Activated naive CD4-positive, alpha-beta T cell (primary cell): ENCODE data around the gene DLX1.
"Not testable (repeated sequence)": the region's sequence is repeated elsewhere in the genome, so short reads cannot be mapped to it uniquely, and the experiment has no call there.

Experiments
- DNase-seq, 4 experiments: peaks; one replicate each; lab custom pipeline; 2025; lab: John Stamatoyannopoulos, UW

DLX1 gene

GRCh38 chr2:172114579-172114978 is 29.3 kb downstream of the DLX1 start:
- DNase-seq = no peak

- no peak for DNase-seq
Measured at GRCh38 chr2:172116107-172116506, 30.8 kb downstream of the DLX1 start.

- DNase-seq = no peak
Measured at GRCh38 chr2:172119089-172119488, 33.8 kb downstream of the DLX1 start.

- no peak for DNase-seq
Measured at GRCh38 chr2:172120118-172120517, 34.8 kb downstream of the DLX1 start.

- DNase-seq = no peak
Measured at GRCh38 chr2:172128484-172128883, 43.2 kb downstream of the DLX1 start.

GRCh38 chr2:172129404-172129803 is 44.1 kb downstream of the DLX1 start:
- no peak for DNase-seq

- DNase-seq = no peak
Measured at GRCh38 chr2:172131713-172132555, 46.6 kb downstream of the DLX1 start.

GRCh38 chr2:172134270-172134669 is 49.0 kb downstream of the DLX1 start:
- DNase-seq = no peak

GRCh38 chr2:172135446-172135845 is 50.1 kb downstream of the DLX1 start:
- no peak for DNase-seq

GRCh38 chr2:172137109-172137508 is 51.8 kb downstream of the DLX1 start:
- DNase-seq = no peak

GRCh38 chr2:172137943-172138342 is 52.6 kb downstream of the DLX1 start:
- no peak for DNase-seq

- DNase-seq = not testable (repeated sequence)
Measured at GRCh38 chr2:172138727-172139126, 53.4 kb downstream of the DLX1 start.
